Mesodermal cell (in vitro differentiated cells): ENCODE data around the gene MAPKAPK2. TPM values are rescaled to one million over a fixed set of nuclear protein-coding genes. Genes with fewer than 3 reads are reported as not detected.
"Not testable (repeated sequence)": the region's sequence is repeated elsewhere in the genome, so short reads cannot be mapped to it uniquely, and the experiment has no call there.

Source experiments
- H3K27ac ChIP-seq: 2 replicates; pipeline ENCODE4 v1.7.0; 2013; ENCODE audit warnings: mild to moderate bottlenecking, low read depth, low read length, moderate library complexity; ENCODE audit not compliant: severe bottlenecking
- H3K36me3 ChIP-seq: 2 replicates; pipeline ENCODE4 v1.7.1; 2013; ENCODE audit warnings: mild to moderate bottlenecking, low read length, moderate library complexity; ENCODE audit not compliant: control insufficient read depth, insufficient read depth
- H3K4me1 ChIP-seq: one replicate; pipeline ENCODE4 v1.7.1; 2013; ENCODE audit warnings: mild to moderate bottlenecking, low read length; ENCODE audit not compliant: insufficient read depth, control insufficient read depth, poor library complexity, severe bottlenecking
- H3K4me3 ChIP-seq: 2 replicates; pipeline ENCODE4 v1.7.0; 2013; ENCODE audit warnings: low read length, control low read depth, mild to moderate bottlenecking; ENCODE audit not compliant: insufficient read depth, poor library complexity, severe bottlenecking; ENCODE audit errors: extremely low read depth
- H3K9me3 ChIP-seq: 2 replicates; pipeline ENCODE4 v1.7.1; 2013; ENCODE audit warnings: mild to moderate bottlenecking, low read length, moderate library complexity; ENCODE audit not compliant: control insufficient read depth
- WGBS, 2 experiments: methylation state at CpG; one replicate each; pipeline ENCODE4 v1.1.5; 2013; ENCODE audit warnings: missing lambda C conversion rate in 2 of 2; ENCODE audit not compliant: insufficient coverage in 2 of 2; 5-methylcytosine and 5-hydroxymethylcytosine counted together
- polyA plus RNA-seq, 2 experiments: library from polyadenylated mRNA; stranded (reverse); fragments of 50-300 nt; gene quantifications; one replicate each; pipeline ENCODE4 v1.2.3, GENCODE V29; 2013

Gene MAPKAPK2
- 91.5 TPM for polyA plus RNA-seq (2013, experiment 1 of 2)
- 79.3 TPM for polyA plus RNA-seq (2013, experiment 2 of 2)

DNA sequence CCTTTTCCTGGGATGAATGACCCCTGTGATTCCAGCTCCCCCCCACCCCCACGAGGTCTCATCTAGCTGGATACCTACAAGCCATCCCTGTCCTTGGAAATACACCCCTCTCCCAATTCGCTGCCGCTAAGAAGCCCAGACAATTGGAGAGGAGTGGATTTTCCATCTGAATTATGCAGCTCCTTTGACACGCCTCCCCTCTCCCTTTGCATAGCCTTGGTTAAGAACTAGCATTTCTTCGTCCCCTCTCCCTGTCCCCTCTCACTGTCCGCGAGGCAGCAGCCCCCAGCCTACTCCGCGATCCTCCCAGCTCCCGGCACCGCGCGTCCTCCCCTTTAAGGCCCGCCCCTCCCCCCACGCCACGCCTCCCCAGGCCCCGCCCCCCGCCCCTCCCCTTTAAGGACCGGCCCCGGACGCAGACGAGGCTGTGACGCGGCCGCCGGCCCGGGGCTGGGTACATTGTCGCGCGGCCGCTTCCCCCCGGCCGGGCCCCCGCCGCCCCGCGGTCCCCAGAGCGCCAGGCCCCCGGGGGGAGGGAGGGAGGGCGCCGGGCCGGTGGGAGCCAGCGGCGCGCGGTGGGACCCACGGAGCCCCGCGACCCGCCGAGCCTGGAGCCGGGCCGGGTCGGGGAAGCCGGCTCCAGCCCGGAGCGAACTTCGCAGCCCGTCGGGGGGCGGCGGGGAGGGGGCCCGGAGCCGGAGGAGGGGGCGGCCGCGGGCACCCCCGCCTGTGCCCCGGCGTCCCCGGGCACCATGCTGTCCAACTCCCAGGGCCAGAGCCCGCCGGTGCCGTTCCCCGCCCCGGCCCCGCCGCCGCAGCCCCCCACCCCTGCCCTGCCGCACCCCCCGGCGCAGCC lies at the start of gene MAPKAPK2:
Gene MAPKAPK2, plus strand, starts transcription at position 428 of the 856 bp plus-strand sequence. Its CDS starts 325 bp downstream, at position 753.
- Histone ChIP-seq H3K27ac (peak within 1 kb of the TSS; percentile 92), H3K4me1 (peaks cover 30% of the 10 kb centered on the region), H3K4me3 (peak within 1 kb of the TSS; percentile 81), H3K9me3 (no peaks in the 10 kb centered on the region), H3K36me3 (no peaks in the 10 kb centered on the region)
- 0% methylated on average over 23 of the region's 82 CpGs for WGBS, 2 experiments

DNA sequence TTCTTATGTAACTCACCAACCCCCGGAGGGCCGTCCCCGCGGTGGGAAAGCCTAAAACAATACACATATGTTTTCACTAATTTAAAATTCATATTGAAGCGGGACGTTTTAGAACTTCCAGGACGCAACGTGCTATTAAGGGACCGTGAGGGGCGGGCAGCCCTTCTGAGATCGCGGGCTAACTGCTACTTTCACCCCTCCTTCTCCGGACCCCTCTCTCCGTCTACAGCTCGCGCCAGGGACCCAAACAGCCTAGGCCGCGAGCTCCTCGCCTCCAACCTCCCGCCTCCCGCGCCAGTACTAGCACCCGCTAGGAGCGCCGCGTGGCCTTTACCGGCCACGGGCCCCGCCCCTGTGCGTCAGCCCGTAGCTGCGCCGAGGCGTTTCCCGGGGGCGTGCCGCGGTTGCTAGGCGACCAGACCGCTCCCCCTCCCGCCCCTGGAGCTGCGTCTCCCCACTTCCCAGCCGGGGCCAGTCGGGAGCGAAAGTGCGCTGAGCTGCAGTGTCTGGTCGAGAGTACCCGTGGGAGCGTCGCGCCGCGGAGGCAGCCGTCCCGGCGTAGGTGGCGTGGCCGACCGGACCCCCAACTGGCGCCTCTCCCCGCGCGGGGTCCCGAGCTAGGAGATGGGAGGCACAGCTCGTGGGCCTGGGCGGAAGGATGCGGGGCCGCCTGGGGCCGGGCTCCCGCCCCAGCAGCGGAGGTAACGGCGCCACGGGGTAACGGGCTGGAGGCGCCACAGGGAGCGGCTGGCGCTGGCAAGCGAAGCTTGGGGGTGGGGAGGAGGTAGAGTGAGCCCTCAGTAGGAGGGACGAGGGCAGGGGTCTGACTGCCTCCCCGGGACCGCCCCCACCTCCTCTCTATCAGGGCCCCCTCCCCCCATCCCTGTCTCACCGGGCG lies 49.4 kb upstream of the MAPKAPK2 start, which contains the start of gene DYRK3:
Gene DYRK3, plus strand, starts transcription at position 457 of the 898 bp plus-strand sequence. Its CDS starts 168 bp downstream, at position 625.
- peak within 1 kb of the TSS; percentile 62 for H3K27ac ChIP-seq
- peaks cover 23% of the 10 kb centered on the region for H3K36me3 ChIP-seq
- 1 to 2% methylated on average over 58 to 66 of the region's 84 CpGs for WGBS, 2 experiments
- H3K4me1 ChIP-seq: peaks cover 7% of the 10 kb centered on the region
- no peaks in the 10 kb centered on the region for H3K9me3 ChIP-seq
- H3K4me3 ChIP-seq: peak within 1 kb of the TSS; percentile 85

GRCh38 chr1:206635978-206636345 lies 48.7 kb upstream of the MAPKAPK2 start:
- 0 to 1% methylated on average over 4 to 11 of the region's 14 CpGs for WGBS, 2 experiments
- Histone ChIP-seq H3K36me3 (peaks cover 26% of the 10 kb centered on the region), H3K27ac (peak overlapping the region; percentile 62), H3K4me3 (peak overlapping the region; percentile 85), H3K9me3 (no peaks in the 10 kb centered on the region), H3K4me1 (peaks cover 7% of the 10 kb centered on the region)

- Histone ChIP-seq H3K4me3 (peak overlapping the region; percentile 85), H3K27ac (no peak overlapping the region), H3K4me1 (peaks cover 7% of the 10 kb centered on the region), H3K9me3 (no peaks in the 10 kb centered on the region), H3K36me3 (peaks cover 26% of the 10 kb centered on the region)
- WGBS, 2 experiments: no CpG with 5 or more reads among the region's 4 CpGs
Measured at GRCh38 chr1:206636671-206637070, 48.0 kb upstream of the MAPKAPK2 start.

DNA sequence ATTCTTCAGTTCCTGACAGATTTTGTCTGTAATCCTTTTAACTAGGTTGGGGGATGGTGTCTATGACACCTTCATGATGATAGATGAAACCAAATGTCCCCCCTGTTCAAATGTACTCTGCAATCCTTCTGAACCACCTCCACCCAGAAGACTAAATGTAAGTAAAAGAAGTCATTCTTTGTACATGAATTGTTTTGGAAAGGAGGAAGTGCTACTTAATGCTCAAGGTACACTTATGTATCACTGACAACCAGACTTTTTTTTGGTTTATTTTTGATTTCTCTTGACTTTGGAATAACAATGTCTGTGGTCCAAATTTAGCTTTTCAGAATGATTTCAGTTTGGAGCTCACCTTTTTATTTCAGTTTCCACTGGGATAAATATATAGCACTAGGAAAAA lies 47.1 kb upstream of the MAPKAPK2 start:
- Histone ChIP-seq H3K9me3 (no peaks in the 10 kb centered on the region), H3K27ac (no peak overlapping the region), H3K4me1 (peaks cover 7% of the 10 kb centered on the region), H3K36me3 (peaks cover 26% of the 10 kb centered on the region), H3K4me3 (no peak overlapping the region)

DNA sequence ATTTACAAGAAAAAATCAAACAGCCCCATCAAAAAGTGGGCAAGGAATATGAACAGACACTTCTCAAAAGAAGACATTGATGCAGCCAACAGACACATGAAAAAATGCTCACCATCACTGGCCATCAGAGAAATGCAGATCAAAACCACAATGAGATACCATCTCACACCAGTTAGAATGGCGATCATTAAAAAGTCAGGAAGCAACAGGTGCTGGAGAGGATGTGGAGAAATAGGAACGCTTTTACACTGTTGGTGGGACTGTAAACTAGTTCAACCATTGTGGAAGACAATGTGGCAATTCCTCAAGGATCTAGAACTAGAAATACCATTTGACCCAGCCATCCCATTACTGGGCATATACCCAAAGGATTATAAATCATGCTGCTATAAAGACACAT lies 42.6 kb upstream of the MAPKAPK2 start:
- H3K36me3 ChIP-seq: peaks cover 41% of the 10 kb centered on the region
- H3K4me1 ChIP-seq, H3K9me3 ChIP-seq, H3K27ac ChIP-seq, H3K4me3 ChIP-seq: not testable (repeated sequence)
- no CpG with 5 or more reads among the region's 2 CpGs for WGBS, 2 experiments

- peaks cover 49% of the 10 kb centered on the region for H3K36me3 ChIP-seq
- no peaks in the 10 kb centered on the region for H3K4me1 ChIP-seq
- H3K27ac ChIP-seq: no peak overlapping the region
- H3K9me3 ChIP-seq: no peaks in the 10 kb centered on the region
- WGBS, 2 experiments: 79 to 98% methylated on average over 3 of the region's 3 CpGs
- no peak overlapping the region for H3K4me3 ChIP-seq
Measured at GRCh38 chr1:206643118-206643698, 41.5 kb upstream of the MAPKAPK2 start.

DNA sequence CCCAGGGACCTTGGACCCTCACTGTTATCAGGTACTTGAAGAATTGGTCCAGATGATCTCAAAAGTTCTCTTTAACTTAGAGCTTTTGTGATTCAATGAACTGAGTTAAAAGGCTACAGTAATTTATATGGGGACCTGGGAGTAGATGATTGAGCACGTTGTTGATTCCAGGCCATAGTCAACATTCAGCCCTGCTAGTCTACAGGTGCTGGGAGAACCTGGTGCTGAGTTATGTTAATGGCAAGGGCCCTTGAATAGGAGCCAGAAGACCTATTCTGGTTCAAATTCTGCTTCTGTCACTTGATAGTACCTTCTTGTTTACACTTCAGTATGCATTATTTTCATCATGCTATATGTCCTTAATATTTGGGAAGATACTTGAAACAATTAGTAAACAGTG lies 38.2 kb upstream of the MAPKAPK2 start:
- Histone ChIP-seq H3K9me3 (no peaks in the 10 kb centered on the region), H3K4me3 (no peak overlapping the region), H3K27ac (no peak overlapping the region), H3K36me3 (peaks cover 36% of the 10 kb centered on the region), H3K4me1 (peaks cover 5% of the 10 kb centered on the region)
- 83 to 100% methylated on average over 1 of the region's 1 CpG for WGBS, 2 experiments

- no peaks in the 10 kb centered on the region for H3K9me3 ChIP-seq
- H3K4me3 ChIP-seq: no peak overlapping the region
- peaks cover 43% of the 10 kb centered on the region for H3K36me3 ChIP-seq
- H3K27ac ChIP-seq: no peak overlapping the region
- H3K4me1 ChIP-seq: peaks cover 5% of the 10 kb centered on the region
Measured at GRCh38 chr1:206647224-206647623, 37.5 kb upstream of the MAPKAPK2 start.

DNA sequence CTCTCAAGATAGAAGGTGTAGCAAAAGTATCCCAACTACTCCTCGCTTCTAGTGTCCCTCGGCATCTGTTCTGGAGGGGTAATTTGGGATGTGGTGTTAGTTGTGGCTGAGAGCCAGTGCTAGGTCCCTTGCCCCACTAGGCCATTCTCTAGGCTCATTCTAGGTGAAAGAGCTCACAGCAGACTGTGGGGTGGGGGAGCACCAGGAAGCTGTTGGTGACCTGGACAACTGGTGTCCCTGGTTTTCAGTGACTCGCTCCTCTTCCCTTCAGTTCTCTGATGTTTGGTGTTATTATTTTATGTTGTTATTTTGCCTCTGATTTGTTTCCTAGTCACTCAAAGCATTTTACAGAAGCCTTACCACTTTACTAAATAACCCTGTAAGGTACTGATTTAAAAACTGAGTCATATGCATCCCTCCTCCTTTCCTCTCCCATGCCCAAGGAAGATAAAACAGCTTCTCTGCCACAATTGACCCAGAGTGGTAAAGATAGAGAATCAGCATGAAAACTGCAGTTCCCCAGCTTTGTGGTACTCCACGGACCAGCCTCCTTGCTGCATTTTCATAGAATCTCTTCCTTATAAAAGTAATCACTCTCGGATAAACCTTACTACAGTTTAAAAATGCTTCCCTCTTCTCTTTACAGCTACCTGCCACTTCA lies 35.3 kb upstream of the MAPKAPK2 start:
- 92 to 100% methylated on average over 1 to 2 of the region's 5 CpGs for WGBS, 2 experiments
- Histone ChIP-seq H3K9me3 (no peaks in the 10 kb centered on the region), H3K36me3 (peaks cover 37% of the 10 kb centered on the region), H3K4me1 (peaks cover 5% of the 10 kb centered on the region), H3K4me3 (no peak overlapping the region), H3K27ac (peak overlapping the region; percentile 8)
